CD4-positive, alpha-beta memory T cell (primary cell): ENCODE measurements around the gene TNFRSF6B. TPM values are rescaled to one million over a fixed set of nuclear protein-coding genes. Genes with fewer than 3 reads are reported as not detected.

ENCODE experiments used
- CTCF ChIA-PET: fragments of 350-600 bp; sonication (Branson Sonifier 250); formaldehyde crosslinking; loops from one replicate; lab custom pipeline; 2021; ENCODE audit warnings: inconsistent platforms; ENCODE audit not compliant: partially characterized antibody; lab: Charles Lee
- POLR2A ChIA-PET: fragments of 350-600 bp; sonication (Branson Sonifier 250); formaldehyde crosslinking; loops from one replicate; lab custom pipeline; 2021; ENCODE audit not compliant: partially characterized antibody; lab: Charles Lee
- DNase-seq, 5 donors: peaks; one replicate each; pipeline versions ENCODE4 v3.0.0 to v3.0.0-alpha.2; 2020 to 2022; ENCODE audit warnings: mixed read lengths in 1 of 5
- H3K27ac ChIP-seq: one replicate; pipeline ENCODE4 v1.7.0; 2013; ENCODE audit warnings: low read depth, low read length
- H3K27me3 ChIP-seq: 2 replicates; pipeline ENCODE4 v1.7.0; 2013; ENCODE audit warnings: mild to moderate bottlenecking, low read length, moderate library complexity; ENCODE audit not compliant: insufficient read depth
- H3K36me3 ChIP-seq: 2 replicates; pipeline ENCODE4 v1.7.0; 2013; ENCODE audit warnings: mild to moderate bottlenecking, low read length, moderate library complexity; ENCODE audit not compliant: insufficient read depth
- H3K4me1 ChIP-seq: 2 replicates; pipeline ENCODE4 v1.7.0; 2013; ENCODE audit warnings: mild to moderate bottlenecking, low read length, moderate library complexity; ENCODE audit not compliant: insufficient read depth
- H3K4me3 ChIP-seq, 2 donors: one replicate each; pipeline ENCODE4 v1.7.0; 2013; ENCODE audit warnings: low read length in 2 of 2, mild to moderate bottlenecking in 1 of 2
- H3K9me3 ChIP-seq, 2 donors: one replicate each; pipeline ENCODE4 v1.7.0; 2013; ENCODE audit warnings: low read length in 2 of 2, control low read depth in 1 of 2; ENCODE audit not compliant: control insufficient read depth in 1 of 2
- H3K27ac Mint-ChIP-seq, 7 donors: one replicate each; pipeline ENCODE4 v1.8.0; 2020 to 2021; ENCODE audit warnings: mixed read lengths in 7 of 7, mild to moderate bottlenecking in 6 of 7, inconsistent platforms in 3 of 7, moderate library complexity in 3 of 7
- H3K27me3 Mint-ChIP-seq, 2 donors: one replicate each; pipeline ENCODE4 v1.8.0; 2020 to 2021; ENCODE audit warnings: mixed read lengths in 2 of 2
- H3K36me3 Mint-ChIP-seq, 2 donors: one replicate each; pipeline ENCODE4 v1.8.0; 2020 to 2021; ENCODE audit warnings: mixed read lengths in 2 of 2, inconsistent platforms in 1 of 2, mild to moderate bottlenecking in 1 of 2
- H3K4me1 Mint-ChIP-seq, 4 donors: one replicate each; pipeline ENCODE4 v1.8.0; 2020 to 2021; ENCODE audit warnings: mixed read lengths in 4 of 4, mild to moderate bottlenecking in 1 of 4
- H3K4me3 Mint-ChIP-seq, 8 donors: one replicate each; pipeline ENCODE4 v1.8.0; 2020 to 2021; ENCODE audit warnings: mixed read lengths in 8 of 8, mild to moderate bottlenecking in 7 of 8, moderate library complexity in 6 of 8, inconsistent platforms in 3 of 8
- H3K9me3 Mint-ChIP-seq, 8 donors: one replicate each; pipeline ENCODE4 v1.8.0; 2020 to 2021; ENCODE audit warnings: mixed read lengths in 8 of 8, mild to moderate bottlenecking in 5 of 8, inconsistent platforms in 3 of 8, moderate library complexity in 1 of 8
- intact Hi-C: fragments of 100-400 bp; cut with micrococcal nuclease; formaldehyde crosslinking; loops from one replicate; pipeline ENCODE4 v1.15.1; 2023
- polyA plus RNA-seq, 2 donors: library from polyadenylated mRNA; unstranded; fragments of 300-500 nt; fragmentation: Illumina TruSeq; gene quantifications; one replicate each; pipeline ENCODE4 v1.2.3, GENCODE V29; 2021
- total RNA-seq, 2 experiments: library from RNA; stranded (reverse); gene quantifications; one replicate each; pipeline ENCODE4 v1.2.3, GENCODE V29; 2021

TNFRSF6B gene
- total and polyA plus RNA-seq, 4 experiments from 2014 or later, result not detected

DNA sequence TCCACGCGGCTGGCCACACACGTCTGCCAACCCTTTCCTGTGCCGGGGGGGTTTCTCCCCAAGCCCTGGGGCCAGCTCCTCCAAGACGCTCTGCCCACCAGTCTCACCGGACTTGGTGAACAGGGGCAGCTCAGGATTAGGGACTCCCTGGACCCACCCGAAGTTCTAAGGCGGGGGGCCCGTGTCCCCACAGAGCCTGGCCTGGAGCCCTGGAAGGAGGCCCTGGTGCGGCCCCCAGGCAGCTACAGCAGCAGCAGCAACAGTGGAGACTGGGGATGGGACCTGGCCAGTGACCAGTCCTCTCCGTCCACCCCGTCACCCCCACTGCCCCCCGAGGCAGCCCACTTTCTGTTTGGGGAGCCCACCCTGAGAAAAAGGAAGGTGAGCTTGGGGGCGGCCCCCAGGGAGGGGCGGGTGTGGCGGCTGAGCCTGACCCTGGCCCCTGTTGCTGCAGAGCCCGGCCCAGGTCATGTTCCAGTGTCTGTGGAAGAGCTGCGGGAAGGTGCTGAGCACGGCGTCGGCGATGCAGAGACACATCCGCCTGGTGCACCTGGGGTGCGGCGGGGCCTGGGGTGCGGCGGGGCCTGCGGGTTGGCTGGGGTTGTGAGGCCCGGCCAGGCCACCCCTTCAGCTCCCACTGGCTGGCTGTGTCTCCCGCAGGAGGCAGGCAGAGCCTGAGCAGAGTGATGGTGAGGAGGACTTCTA, 45.4 kb downstream of the TNFRSF6B start:
- intact Hi-C loops, result no loop called here
- no peaks in the 10 kb centered on the region for H3K9me3 ChIP-seq
- H3K9me3 Mint-ChIP-seq, result no peaks in the 10 kb centered on the region
- CTCF ChIA-PET, result interaction anchor here (1.5 to 1.6 kb wide), 2 partner anchors 34 to 100 kb away, joined by 5 read pairs; partner anchors contain the start of genes ARFRP1 and ZGPAT
- peak overlapping the region in 2 of 7 donors; percentile 35 to 42 for H3K27ac Mint-ChIP-seq
- H3K4me1 Mint-ChIP-seq, result peaks cover 0 to 2% (median 0%) of the 10 kb centered on the region in 4 donors
- H3K36me3 ChIP-seq, result peaks cover 5% of the 10 kb centered on the region
- H3K36me3 Mint-ChIP-seq, result peaks cover 8 to 10% of the 10 kb centered on the region in 2 donors
- H3K27me3 Mint-ChIP-seq, result no peaks in the 10 kb centered on the region
- POLR2A ChIA-PET, result interaction anchor here (1.0 to 3.8 kb wide), 14 partner anchors 9 to 221 kb away, joined by 3 to 53 read pairs (median 4); partner anchors contain the start of genes ARFRP1, GMEB2, HELZ2 and PPDPF
- no peak for DNase-seq
- H3K4me3 Mint-ChIP-seq, result peak overlapping the region in 5 of 8 donors; percentile 27 to 71 (median 52)
- no peak overlapping the region for H3K4me3 ChIP-seq
- no peaks in the 10 kb centered on the region for H3K27me3 ChIP-seq
- peaks cover 23% of the 10 kb centered on the region for H3K4me1 ChIP-seq
- no peak overlapping the region for H3K27ac ChIP-seq

DNA sequence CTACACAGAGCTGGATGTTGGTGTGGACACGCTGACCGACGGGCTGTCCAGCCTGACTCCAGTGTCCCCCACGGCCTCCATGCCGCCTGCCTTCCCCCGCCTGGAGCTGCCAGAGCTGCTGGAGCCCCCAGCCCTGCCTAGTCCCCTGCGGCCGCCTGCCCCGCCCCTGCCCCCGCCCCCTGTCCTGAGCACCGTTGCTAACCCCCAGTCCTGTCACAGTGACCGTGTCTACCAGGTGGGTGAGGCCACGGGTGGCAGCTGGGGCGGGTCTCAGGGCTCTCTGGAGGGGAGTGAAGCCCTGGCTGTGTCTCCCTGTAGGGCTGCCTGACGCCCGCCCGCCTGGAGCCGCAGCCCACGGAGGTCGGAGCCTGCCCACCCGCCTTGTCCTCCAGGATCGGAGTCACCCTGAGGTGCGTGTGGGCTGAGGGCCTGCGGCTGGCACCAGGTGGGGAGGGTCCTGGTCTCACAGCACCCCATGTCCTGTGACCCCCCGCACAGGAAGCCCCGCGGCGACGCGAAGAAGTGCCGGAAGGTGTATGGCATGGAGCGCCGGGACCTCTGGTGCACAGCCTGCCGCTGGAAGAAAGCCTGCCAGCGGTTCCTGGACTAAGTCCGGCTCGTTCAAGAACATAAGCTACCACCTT, 46.1 kb downstream of the TNFRSF6B start:
- peaks cover 5% of the 10 kb centered on the region for H3K36me3 ChIP-seq
- Mint-ChIP-seq H3K4me3 (no peak overlapping the region), H3K36me3 (peaks cover 6 to 8% of the 10 kb centered on the region in 2 donors), H3K27ac (no peak overlapping the region), H3K27me3 (no peaks in the 10 kb centered on the region), H3K9me3 (no peaks in the 10 kb centered on the region), H3K4me1 (peaks cover 0 to 2% (median 0%) of the 10 kb centered on the region in 4 donors)
- H3K27ac ChIP-seq, result no peak overlapping the region
- peaks cover 23% of the 10 kb centered on the region for H3K4me1 ChIP-seq
- H3K27me3 ChIP-seq, result no peaks in the 10 kb centered on the region
- no peak overlapping the region for H3K4me3 ChIP-seq
- ChIA-PET POLR2A (interaction anchor here (0.9 to 3.8 kb wide), 7 partner anchors 8 to 225 kb away, joined by 3 to 53 read pairs (median 6); partner anchors contain the start of genes ARFRP1, PPDPF and ZGPAT), CTCF (interaction anchor here (0.7 kb wide), 1 partner anchor 14 kb away, joined by 3 read pairs; no protein-coding TSS in a partner anchor)
- intact Hi-C loops, result no loop called here
- H3K9me3 ChIP-seq, result no peaks in the 10 kb centered on the region
- no peak for DNase-seq

DNA sequence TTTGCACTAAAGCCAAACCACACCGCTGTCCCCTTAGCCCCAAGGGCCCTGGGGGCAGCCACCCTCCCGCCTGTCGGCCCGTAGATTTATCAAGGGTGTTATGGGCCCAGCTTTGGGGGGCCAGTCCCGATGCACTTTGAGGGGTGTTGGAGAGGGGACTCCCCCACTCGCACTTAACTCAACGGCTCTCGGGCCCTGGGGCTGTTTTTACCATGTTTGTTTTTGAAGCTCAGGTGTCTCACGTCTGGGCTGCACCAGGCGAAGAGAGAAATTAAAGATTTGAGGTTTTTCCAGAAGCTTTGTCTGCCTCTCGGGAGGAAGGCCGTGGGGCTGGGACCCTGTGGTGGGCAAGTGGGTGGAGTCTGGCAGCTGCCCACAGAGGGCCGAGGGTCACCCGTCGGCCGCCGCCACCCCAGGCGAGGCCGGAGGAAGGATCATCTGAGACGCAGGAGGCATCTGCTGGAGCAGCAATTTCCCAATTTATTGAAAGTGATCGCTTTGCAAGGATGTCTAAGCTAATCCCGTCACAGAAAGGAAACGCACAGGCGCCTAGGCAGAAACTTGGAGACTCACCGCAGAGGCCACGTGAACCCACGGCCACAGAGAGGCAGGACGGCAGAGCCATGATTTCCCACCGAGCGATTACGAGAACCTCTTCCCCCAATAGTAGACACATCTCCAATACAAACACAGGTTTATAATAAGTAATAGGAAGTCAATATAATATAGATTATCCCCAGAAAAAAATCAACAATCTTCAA, 46.9 kb downstream of the TNFRSF6B start:
- H3K9me3 Mint-ChIP-seq, result no peaks in the 10 kb centered on the region
- CTCF ChIA-PET, result interaction anchor here (0.7 to 1.1 kb wide), 2 partner anchors 13 to 43 kb away, joined by 3 read pairs; no protein-coding TSS in a partner anchor

DNA sequence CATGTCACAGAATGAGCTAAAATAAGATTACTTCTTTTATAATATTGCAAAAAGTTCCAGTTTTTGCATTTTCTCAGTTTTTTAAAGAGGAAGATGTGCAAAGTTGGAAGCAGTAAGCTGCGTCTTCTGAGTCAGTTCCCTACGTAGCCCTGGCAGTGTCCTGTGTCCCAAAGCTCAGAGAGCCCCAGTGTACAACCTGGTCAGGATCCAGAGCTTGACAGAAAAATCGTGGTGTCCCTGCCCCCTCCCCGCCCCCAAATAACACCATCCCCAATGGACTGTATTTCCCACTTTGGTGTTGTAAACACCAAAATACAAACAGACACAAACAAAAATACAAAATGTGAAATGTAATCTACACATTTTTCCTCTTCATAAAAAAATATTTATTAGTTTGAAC, 47.7 kb downstream of the TNFRSF6B start:
- Mint-ChIP-seq H3K27me3 (no peaks in the 10 kb centered on the region), H3K9me3 (no peaks in the 10 kb centered on the region), H3K4me1 (peaks cover 0 to 5% (median 4%) of the 10 kb centered on the region in 4 donors), H3K4me3 (no peak overlapping the region), H3K36me3 (peaks cover 6 to 8% of the 10 kb centered on the region in 2 donors), H3K27ac (peak overlapping the region in 2 of 7 donors; percentile 59 to 80)
- no peaks in the 10 kb centered on the region for H3K9me3 ChIP-seq
- H3K27me3 ChIP-seq, result no peaks in the 10 kb centered on the region
- ChIA-PET CTCF (interaction anchor here (1.1 kb wide), 1 partner anchor 42 kb away, joined by 3 read pairs; no protein-coding TSS in a partner anchor), POLR2A (interaction anchor here (0.9 to 1.3 kb wide), 2 partner anchors 37 to 101 kb away, joined by 3 to 7 read pairs; partner anchors contain the start of genes ARFRP1 and ZGPAT)
- no peak for DNase-seq
- H3K27ac ChIP-seq, result no peak overlapping the region
- H3K4me1 ChIP-seq, result peaks cover 13% of the 10 kb centered on the region
- intact Hi-C loops, result no loop called here
- H3K36me3 ChIP-seq, result peaks cover 5% of the 10 kb centered on the region
- H3K4me3 ChIP-seq, result no peak overlapping the region

More for the DNA sequence above, 46.9 kb downstream of the TNFRSF6B start:
- peak overlapping the region in 3 of 8 donors; percentile 4 to 26 (median 13) for H3K4me3 Mint-ChIP-seq
- peaks cover 6 to 8% of the 10 kb centered on the region in 2 donors for H3K36me3 Mint-ChIP-seq
- POLR2A ChIA-PET, result interaction anchor here (0.9 to 3.8 kb wide), 4 partner anchors 7 to 224 kb away, joined by 3 to 53 read pairs (median 5); partner anchors contain the start of genes ARFRP1 and ZGPAT
- no peaks in the 10 kb centered on the region for H3K27me3 Mint-ChIP-seq
- no peaks in the 10 kb centered on the region for H3K27me3 ChIP-seq
- DNase-seq, result no peak
- H3K9me3 ChIP-seq, result no peaks in the 10 kb centered on the region
- peak overlapping the region in 3 of 7 donors; percentile 42 to 66 (median 59) for H3K27ac Mint-ChIP-seq
- H3K4me1 ChIP-seq, result peaks cover 18% of the 10 kb centered on the region
- H3K4me1 Mint-ChIP-seq, result peaks cover 0 to 2% (median 0%) of the 10 kb centered on the region in 4 donors
- intact Hi-C loops, result no loop called here
- no peak overlapping the region for H3K27ac ChIP-seq
- H3K4me3 ChIP-seq, result no peak overlapping the region
- H3K36me3 ChIP-seq, result peaks cover 5% of the 10 kb centered on the region

DNA sequence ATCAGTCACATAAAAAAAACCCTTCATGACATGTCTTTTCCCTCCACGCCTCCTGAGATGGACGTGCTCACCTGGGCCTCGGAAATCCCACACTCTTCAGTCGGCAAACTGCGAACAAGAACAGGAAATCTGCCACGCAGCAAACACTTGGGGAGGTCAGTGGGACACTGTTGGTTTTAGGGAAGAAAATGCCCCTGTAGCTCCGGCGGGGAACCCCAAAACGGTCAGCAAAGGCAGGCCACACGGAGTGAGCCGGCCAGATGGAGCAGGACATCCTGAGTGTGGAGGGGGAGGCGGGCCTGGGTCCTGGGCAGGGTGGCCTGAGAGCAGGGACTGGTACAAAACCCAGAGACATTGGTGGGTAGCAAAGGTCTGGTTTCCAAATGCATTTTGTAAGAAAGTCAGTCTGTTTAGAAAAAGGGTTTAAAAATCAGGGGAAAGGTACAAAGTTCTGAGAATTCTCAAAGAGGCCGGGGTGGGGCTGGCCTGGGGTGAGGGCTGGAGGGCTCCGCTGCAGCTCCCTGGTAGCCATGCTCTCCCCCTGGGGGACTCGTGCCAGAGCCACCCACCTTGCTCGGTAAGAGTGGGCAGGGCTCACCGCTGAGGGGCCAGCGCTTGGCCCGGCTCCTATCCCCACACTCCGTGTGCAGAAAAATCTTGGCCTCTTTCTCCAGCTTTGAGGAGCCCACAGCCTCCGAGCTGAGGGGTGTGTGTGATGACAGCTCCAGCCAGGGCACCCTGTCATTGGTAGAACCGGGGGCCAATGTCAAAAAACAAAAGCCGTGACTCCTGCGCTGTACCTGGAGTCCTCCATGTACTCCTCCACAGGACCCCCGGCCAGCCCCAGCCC, 48.3 kb downstream of the TNFRSF6B start:
- POLR2A ChIA-PET, result interaction anchor here (0.7 to 1.7 kb wide), 3 partner anchors 8 to 224 kb away, joined by 3 to 12 read pairs (median 7); partner anchors contain the start of genes ARFRP1, LIME1, PPDPF and ZGPAT
- H3K27me3 ChIP-seq, result no peaks in the 10 kb centered on the region
- CTCF ChIA-PET, result interaction anchor here (1.1 kb wide), 1 partner anchor 42 kb away, joined by 3 read pairs; no protein-coding TSS in a partner anchor
- no peaks in the 10 kb centered on the region for H3K9me3 Mint-ChIP-seq
- no peaks in the 10 kb centered on the region for H3K27me3 Mint-ChIP-seq
- peaks cover 3 to 10% (median 6%) of the 10 kb centered on the region in 4 donors for H3K4me1 Mint-ChIP-seq
- intact Hi-C loops, result no loop called here
- no peak overlapping the region for H3K4me3 ChIP-seq
- H3K27ac Mint-ChIP-seq, result peak overlapping the region in 1 of 7 donors; percentile 80
- DNase-seq, result no peak
- peaks cover 17% of the 10 kb centered on the region for H3K4me1 ChIP-seq
- H3K36me3 ChIP-seq, result peaks cover 5% of the 10 kb centered on the region
- no peak overlapping the region for H3K27ac ChIP-seq
- no peaks in the 10 kb centered on the region for H3K9me3 ChIP-seq
- peaks cover 6 to 8% of the 10 kb centered on the region in 2 donors for H3K36me3 Mint-ChIP-seq
- H3K4me3 Mint-ChIP-seq, result no peak overlapping the region

DNA sequence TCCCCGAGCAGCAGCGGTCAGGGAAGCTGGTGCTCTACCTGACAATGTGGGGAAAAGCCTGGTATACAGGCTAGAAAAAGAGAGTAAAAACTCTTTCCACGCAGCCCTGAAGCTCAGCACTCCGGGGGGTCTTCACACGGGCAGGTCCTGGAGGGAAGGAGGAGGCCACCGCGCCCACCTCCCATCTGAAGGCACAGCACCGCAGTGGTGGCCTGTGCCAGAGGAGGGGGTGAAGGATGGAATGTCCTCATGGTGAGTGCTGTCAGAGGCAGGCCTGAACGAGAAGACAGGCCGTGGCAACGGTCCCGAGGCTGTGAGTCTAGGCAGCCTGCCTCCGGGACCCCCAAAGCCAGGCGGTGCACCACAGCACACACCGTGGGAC, 49.0 kb downstream of the TNFRSF6B start:
- no peak overlapping the region for H3K4me3 ChIP-seq
- peaks cover 23% of the 10 kb centered on the region for H3K4me1 ChIP-seq
- H3K9me3 ChIP-seq, result no peaks in the 10 kb centered on the region
- no peak overlapping the region for H3K4me3 Mint-ChIP-seq
- ChIA-PET CTCF (no interaction called here), POLR2A (interaction anchor here (1.7 kb wide), 1 partner anchor 9 kb away, joined by 12 read pairs; the partner anchor contains the start of gene LIME1)
- H3K4me1 Mint-ChIP-seq, result peaks cover 3 to 16% (median 7%) of the 10 kb centered on the region in 4 donors
- peaks cover 5% of the 10 kb centered on the region for H3K36me3 ChIP-seq
- DNase-seq, result no peak
- H3K9me3 Mint-ChIP-seq, result no peaks in the 10 kb centered on the region
- H3K27ac Mint-ChIP-seq, result no peak overlapping the region
- no peaks in the 10 kb centered on the region for H3K27me3 ChIP-seq
- no peak overlapping the region for H3K27ac ChIP-seq
- intact Hi-C loops, result no loop called here
- peaks cover 6 to 8% of the 10 kb centered on the region in 2 donors for H3K36me3 Mint-ChIP-seq
- no peaks in the 10 kb centered on the region for H3K27me3 Mint-ChIP-seq
